K562 (cell line): ENCODE data around the gene TTC16. TPM values are rescaled to one million over a fixed set of nuclear protein-coding genes. Genes with fewer than 3 reads are reported as not detected.

Experiments used
- CBFB ChIP-seq: sonication (generic); formaldehyde crosslinking; IDR thresholded peaks from 2 replicates; pipeline ENCODE4 v1.4.0; 2020; ENCODE audit warnings: mild to moderate bottlenecking, missing genetic modification reagents
- CHD2 ChIP-seq: IDR thresholded peaks from 2 replicates; pipeline ENCODE4 v1.6.1; 2011; ENCODE audit warnings: low read depth, low read length
- DNMT1 ChIP-seq: fragments of 450-650 bp; IDR thresholded peaks from 2 replicates; pipeline ENCODE4 v1.6.1; 2016; ENCODE audit warnings: antibody characterized with exemption, mild to moderate bottlenecking
- ELF2 ChIP-seq: fragments of 250-450 bp; sonication (Bioruptor Pico); IDR thresholded peaks from 2 replicates; pipeline ENCODE4 v1.5.0; 2021; ENCODE audit warnings: mild to moderate bottlenecking
- ELF4 ChIP-seq: fragments of 450-650 bp; formaldehyde crosslinking; IDR thresholded peaks from 2 replicates; pipeline ENCODE4 v1.4.0; 2022; ENCODE audit warnings: missing genetic modification characterization
- FOXA1 ChIP-seq: fragments of 450-650 bp; IDR thresholded peaks from 2 replicates; pipeline ENCODE4 v1.6.1; 2016; ENCODE audit warnings: mild to moderate bottlenecking, borderline replicate concordance
- HDGF ChIP-seq: fragments of 450-650 bp; IDR thresholded peaks from 2 replicates; pipeline ENCODE4 v1.6.1; 2016
- ID3 ChIP-seq, 2 experiments: fragments of 250-450 bp in 1 of 2; fragments of 450-650 bp in 1 of 2; sonication (Bioruptor Pico) in 1 of 2; IDR thresholded peaks; 2 replicates each; pipeline versions ENCODE4 v1.6.1 to v1.8.0; 2016 to 2021; ENCODE audit warnings: mild to moderate bottlenecking in 2 of 2, moderate library complexity in 2 of 2, missing compliant biosample characterization in 1 of 2, missing genetic modification characterization in 1 of 2
- KAT2B ChIP-seq: IDR thresholded peaks from one replicate; pipeline ENCODE4 v1.6.1; 2012; ENCODE audit warnings: low read depth, mild to moderate bottlenecking, control low read depth, inconsistent platforms, low read length, moderate library complexity
- MLX ChIP-seq, 2 experiments: fragments of 450-650 bp in 1 of 2; sonication (generic) in 1 of 2; formaldehyde crosslinking; conservative IDR thresholded peaks; 2 replicates each; pipeline versions ENCODE4 v1.4.0 to v1.8.1; 2020 to 2022; ENCODE audit warnings: mild to moderate bottlenecking in 1 of 2, missing genetic modification reagents in 1 of 2
- MYBL2 ChIP-seq, 2 experiments: fragments of 450-650 bp in 1 of 2; sonication (generic) in 1 of 2; formaldehyde crosslinking in 1 of 2; IDR thresholded peaks; 2 replicates each; pipeline versions ENCODE4 v1.6.1 to v1.8.1; 2017 to 2022; ENCODE audit warnings: borderline replicate concordance in 1 of 2, inconsistent platforms in 1 of 2, low read depth in 1 of 2, mild to moderate bottlenecking in 1 of 2, missing genetic modification reagents in 1 of 2, moderate library complexity in 1 of 2
- NFYB ChIP-seq: IDR thresholded peaks from 2 replicates; pipeline ENCODE4 v1.6.1; 2011; ENCODE audit warnings: mild to moderate bottlenecking, moderate library complexity; ENCODE audit not compliant: insufficient read length; ENCODE audit errors: extremely low read depth
- NR3C1 ChIP-seq: sonication (generic); formaldehyde crosslinking; IDR thresholded peaks from 2 replicates; pipeline ENCODE4 v1.8.1; 2022; ENCODE audit warnings: missing genetic modification reagents
- PPARD ChIP-seq: fragments of 250-450 bp; sonication (Bioruptor Pico); IDR thresholded peaks from 2 replicates; pipeline ENCODE4 v1.8.0; 2022; ENCODE audit warnings: inconsistent platforms, mild to moderate bottlenecking, moderate library complexity
- PRDM10 ChIP-seq: fragments of 450-650 bp; IDR thresholded peaks from 2 replicates; pipeline ENCODE4 v1.6.1; 2018; ENCODE audit not compliant: partially characterized antibody
- RBM14 ChIP-seq: fragments of 200-400 bp; formaldehyde crosslinking; IDR thresholded peaks from 2 replicates; pipeline ENCODE4 v1.6.1; 2018; ENCODE audit warnings: low read depth, mild to moderate bottlenecking, low read length, moderate library complexity, borderline replicate concordance; ENCODE audit not compliant: insufficient read depth
- TBP ChIP-seq: optimal IDR thresholded peaks from 2 replicates; pipeline ENCODE3; 2011; ENCODE audit warnings: low read depth, low read length, improper control_type of control experiment
- U2AF2 ChIP-seq: fragments of 200-400 bp; formaldehyde crosslinking; optimal IDR thresholded peaks from 2 replicates; pipeline ENCODE3; 2017; ENCODE audit warnings: low read depth, mild to moderate bottlenecking, low read length
- ZBTB17 ChIP-seq: fragments of 450-650 bp; formaldehyde crosslinking; IDR thresholded peaks from 2 replicates; pipeline ENCODE4 v1.4.0; 2020; ENCODE audit warnings: mild to moderate bottlenecking
- ZBTB8A ChIP-seq: fragments of 450-650 bp; IDR thresholded peaks from 2 replicates; pipeline ENCODE4 v1.6.1; 2018; ENCODE audit warnings: mild to moderate bottlenecking, moderate library complexity; ENCODE audit not compliant: partially characterized antibody
- ZNF311 ChIP-seq: fragments of 250-450 bp; sonication (Bioruptor Pico); IDR thresholded peaks from 2 replicates; pipeline ENCODE4 v1.4.0; 2020; ENCODE audit warnings: mild to moderate bottlenecking, moderate library complexity
- ZNF347 ChIP-seq: fragments of 450-650 bp; formaldehyde crosslinking; IDR thresholded peaks from 2 replicates; pipeline ENCODE4 v1.4.0; 2020; ENCODE audit warnings: low read depth, mild to moderate bottlenecking, moderate library complexity
- polyA plus RNA-seq, 8 experiments: library from polyadenylated mRNA; depleted of rRNA in 4 of 8; stranded (reverse) in 5 of 8; unstranded in 3 of 8; fragments of >200 nt; fragmentation: Nextera tagmentation in 2 of 8; fragmentation: Illumina TruSeq in 1 of 8; extraction: Ambion mirVana in 2 of 8; extraction: Trizol in 1 of 8; gene quantifications; 2 replicates each; pipeline versions ENCODE4 v1.2.1 to v1.2.3, GENCODE V29; 2011 to 2014; ENCODE audit warnings: inconsistent platforms in 1 of 8, missing spikeins in 1 of 8
- total RNA-seq, 7 experiments: library from RNA; depleted of rRNA in 6 of 7; stranded (reverse); fragments of >200 nt in 6 of 7; fragmentation: Illumina TruSeq in 2 of 7; extraction: Trizol in 2 of 7; gene quantifications; 2 replicates each; pipeline versions ENCODE4 v1.2.1 to v1.2.3, GENCODE V29; 2011 to 2021; ENCODE audit warnings: low replicate concordance in 1 of 7
- TF ChIP-seq, protein P1 (sequence below): fragments of 250-450 bp; sonication (Bioruptor Pico); IDR thresholded peaks from 2 replicates; pipeline ENCODE4 v1.8.0; 2021; ENCODE audit warnings: mild to moderate bottlenecking, moderate library complexity

Gene TTC16
- total and polyA plus RNA-seq, 9 of the 15 experiments (the other 6 are each of a cell fraction or from before 2014, with no cell fraction given), result 0.11 TPM; not detected in 8

- TF ChIP-seq ID3 (CRISPR knock-in tag; IDR thresholded peaks at IDR 0.05) (no peak), ID3 (tag; IDR thresholded peaks at IDR 0.05) (no peak), ELF4 (CRISPR knock-in tag) (no peak), ZNF311 (CRISPR knock-in tag) (no peak), CBFB (no peak; the same call in 1 of the 2 replicates), KAT2B (no peak), NFYB (no peak), NR3C1 (CRISPR knock-in tag) (no peak), CHD2 (no peak), ZNF347 (CRISPR knock-in tag) (no peak), FOXA1 (no peak), DNMT1 (no peak), TBP (peak; percentile 8), ZBTB17 (CRISPR knock-in tag) (no peak), RBM14 (no peak), MLX (CRISPR knock-in tag; conservative IDR thresholded peaks at IDR 0.05) (no peak), PRDM10 (peak; percentile 83), HDGF (no peak), PPARD (CRISPR knock-in tag) (no peak), MYBL2 (IDR thresholded peaks at IDR 0.05; ENCODE audit: low read depth) (no peak), MYBL2 (CRISPR knock-in tag; IDR thresholded peaks at IDR 0.05; ENCODE audit: borderline replicate concordance) (no peak), ELF2 (CRISPR knock-in tag) (no peak; the same call in 1 of the 2 replicates), ZBTB8A (no peak), U2AF2 (no peak)
- TF ChIP-seq, protein P1, sequence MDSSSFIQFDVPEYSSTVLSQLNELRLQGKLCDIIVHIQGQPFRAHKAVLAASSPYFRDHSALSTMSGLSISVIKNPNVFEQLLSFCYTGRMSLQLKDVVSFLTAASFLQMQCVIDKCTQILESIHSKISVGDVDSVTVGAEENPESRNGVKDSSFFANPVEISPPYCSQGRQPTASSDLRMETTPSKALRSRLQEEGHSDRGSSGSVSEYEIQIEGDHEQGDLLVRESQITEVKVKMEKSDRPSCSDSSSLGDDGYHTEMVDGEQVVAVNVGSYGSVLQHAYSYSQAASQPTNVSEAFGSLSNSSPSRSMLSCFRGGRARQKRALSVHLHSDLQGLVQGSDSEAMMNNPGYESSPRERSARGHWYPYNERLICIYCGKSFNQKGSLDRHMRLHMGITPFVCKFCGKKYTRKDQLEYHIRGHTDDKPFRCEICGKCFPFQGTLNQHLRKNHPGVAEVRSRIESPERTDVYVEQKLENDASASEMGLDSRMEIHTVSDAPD (CRISPR knock-in tag), result no peak
These were observed 55.2 kb downstream of the TTC16 start (continued) for GRCh38 chr9:127770905-127771569.
